HG03571 (cell line): ENCODE results near the gene TCF12.

Source experiments
- ATAC-seq: cut with Tn5 transposase; IDR thresholded peaks from one replicate; pipeline ENCODE4 v1.9.1; 2021; ENCODE audit not compliant: unreplicated experiment

TCF12 gene

DNA sequence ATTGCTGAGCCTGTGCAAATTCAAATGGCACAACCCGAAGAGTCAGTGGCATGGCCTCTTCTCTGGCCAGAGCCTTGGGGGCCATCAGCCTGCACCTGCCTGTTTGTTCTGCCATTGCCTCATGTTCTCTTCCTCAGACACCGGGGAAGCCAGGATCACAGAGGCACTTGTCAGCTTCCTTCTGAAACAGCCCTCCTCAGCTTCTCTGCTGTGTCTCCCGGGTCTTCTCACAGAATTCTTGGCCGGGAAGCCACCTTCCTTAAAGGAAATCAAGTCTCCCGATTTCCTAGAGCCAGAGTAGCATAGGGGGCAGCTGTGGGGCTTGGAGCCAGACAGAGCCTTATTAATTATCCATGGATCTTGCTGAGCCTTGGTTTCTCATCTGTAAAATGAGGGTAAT lies 410.5 kb downstream of the TCF12 start:
- no peak for ATAC-seq

DNA sequence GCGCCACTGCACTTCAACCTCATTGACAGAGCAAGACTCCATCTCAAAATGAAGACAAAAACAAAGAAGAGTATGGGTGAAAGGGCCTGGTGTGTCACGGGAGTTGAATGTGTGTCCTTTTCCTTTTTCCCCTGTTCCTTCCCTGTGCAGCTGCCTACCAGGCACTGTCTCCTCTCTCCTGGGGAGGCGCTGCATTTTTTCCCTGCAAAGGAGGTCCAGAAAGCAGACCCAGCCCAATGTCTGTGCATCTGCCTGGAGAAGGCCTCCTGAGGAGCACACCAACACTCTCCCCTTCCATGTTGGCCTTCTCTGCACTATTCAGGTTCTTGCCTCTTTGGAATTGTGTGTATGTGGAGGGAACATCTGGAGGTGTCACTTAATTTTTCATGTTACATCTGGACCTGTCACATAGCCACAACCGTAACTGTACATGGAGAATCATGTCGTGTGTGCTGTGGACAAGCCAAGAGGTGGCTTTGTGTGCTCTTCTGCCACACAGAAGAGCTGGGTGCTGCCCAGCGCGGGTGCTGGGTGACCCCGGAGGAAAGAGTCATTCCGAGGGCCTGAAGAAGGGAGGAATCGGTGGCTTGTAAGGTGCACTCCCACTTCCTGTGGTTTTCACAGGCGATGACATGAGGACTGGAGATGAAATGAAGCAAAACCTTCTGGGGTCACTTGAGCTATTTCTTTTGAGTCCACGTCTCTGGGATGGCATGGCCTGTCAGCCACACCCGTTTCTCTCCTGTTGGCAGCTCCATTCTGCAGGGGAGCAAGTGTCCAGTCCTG lies 411.3 kb downstream of the TCF12 start:
- ATAC-seq, result no peak

DNA sequence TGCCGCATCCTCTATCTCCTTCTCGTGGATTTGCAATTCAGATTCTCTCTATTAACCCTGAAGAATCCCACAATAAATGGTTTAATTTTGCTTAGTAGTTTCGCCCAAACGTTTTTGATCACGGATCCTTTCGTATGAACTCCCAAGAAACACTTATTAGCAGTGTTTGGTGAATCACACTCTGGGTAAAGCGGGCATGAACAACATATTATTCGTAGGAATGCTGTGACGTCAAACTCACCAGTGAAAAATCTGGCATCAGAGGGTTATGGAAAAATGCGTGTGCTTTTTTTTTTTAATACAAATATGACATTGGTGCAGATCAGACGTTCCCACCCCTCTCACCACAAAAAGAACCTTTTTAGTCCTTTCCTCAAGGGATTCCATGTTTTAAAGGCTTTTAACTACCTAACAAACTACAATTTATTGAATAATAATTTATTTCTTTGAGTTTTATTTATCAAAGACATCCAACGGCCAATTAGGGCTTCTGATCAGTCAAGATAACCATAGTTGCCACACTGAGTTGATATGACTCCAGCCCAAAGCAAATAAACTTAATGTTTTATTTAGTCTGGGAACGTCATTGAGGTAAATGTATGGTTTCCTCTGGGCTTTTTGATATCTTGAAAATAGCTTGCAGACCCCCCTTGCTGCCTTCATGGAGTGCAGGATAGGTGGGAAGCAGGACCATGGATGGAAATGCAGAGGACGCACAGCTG lies 412.3 kb downstream of the TCF12 start:
- no peak for ATAC-seq

DNA sequence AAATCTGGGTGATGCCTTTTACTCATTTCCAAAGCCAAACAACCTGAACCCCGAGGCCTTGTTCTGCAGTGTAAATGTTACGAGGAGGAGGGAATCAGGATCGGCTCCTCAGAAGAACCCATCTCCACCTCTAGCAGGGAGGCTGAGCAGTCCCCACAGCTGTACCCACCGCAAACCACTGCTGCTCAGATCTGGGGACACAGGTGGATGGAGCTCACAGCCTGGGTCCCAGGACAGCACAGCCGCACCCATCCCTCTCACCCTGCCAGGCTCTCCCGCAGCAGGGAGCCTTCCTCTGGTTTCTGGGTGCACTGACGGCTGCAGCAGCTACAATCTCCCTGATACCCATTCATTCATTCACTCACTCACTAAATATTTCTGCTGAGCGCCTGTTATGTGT lies 413.9 kb downstream of the TCF12 start:
- no peak for ATAC-seq

DNA sequence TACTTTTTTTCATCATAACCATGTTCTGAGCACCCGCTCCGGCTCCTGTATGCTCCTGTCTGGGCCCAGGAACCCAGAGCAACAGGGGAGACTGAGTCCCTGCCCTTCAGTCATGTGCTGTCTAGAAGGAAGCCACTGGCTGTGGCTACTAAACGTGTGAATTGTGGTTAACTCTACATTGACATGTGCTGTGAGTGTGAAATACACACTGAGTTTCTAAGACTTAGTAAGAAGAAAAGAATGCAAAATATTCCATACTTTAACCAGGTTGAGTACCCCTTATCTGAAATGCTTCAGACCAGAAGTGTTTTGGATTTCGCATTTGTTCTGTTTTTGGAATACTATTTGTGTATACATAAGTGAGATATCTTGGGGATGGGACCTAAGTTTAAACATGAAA lies 415.0 kb downstream of the TCF12 start:
- ATAC-seq, result no peak

DNA sequence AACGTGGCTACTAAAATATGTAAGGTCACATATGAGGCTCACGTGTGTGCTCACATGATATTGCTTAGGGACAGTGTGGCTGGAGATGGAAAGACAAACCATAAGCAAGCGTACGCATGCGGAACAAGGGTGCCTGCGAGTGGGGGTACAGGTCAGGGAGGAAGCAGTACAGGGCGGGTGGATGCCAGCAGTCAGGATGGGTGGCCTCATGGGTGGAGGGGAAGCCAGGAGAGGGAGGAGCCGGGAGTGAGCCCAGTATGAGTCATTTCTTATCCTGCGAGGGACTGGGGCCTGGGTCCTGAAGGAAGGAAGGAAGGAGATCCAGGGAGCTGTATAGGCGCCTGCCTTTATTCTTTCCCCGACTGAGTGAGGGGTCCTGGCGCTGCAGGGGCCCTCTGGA lies 415.8 kb downstream of the TCF12 start:
- no peak for ATAC-seq

DNA sequence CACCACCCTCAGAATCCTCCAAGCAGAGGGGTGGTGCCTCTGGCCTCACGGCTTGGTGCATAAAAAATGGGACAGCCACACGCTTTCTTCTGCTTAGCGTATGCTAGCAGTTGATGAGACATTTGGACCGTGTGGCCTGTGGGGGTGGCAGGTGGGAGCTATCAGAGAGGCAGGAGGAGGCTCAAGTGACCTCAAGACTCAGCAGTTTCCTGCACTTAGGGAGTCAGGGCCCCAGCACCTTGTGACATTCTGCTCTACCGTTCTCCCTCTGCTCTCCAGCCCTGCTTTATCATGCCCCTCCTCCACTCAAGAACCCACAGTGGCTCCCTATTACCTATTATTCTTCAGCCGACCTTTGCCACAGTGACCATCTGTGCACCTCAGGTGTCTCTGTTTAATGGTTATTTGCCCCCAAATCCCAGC lies 416.9 kb downstream of the TCF12 start:
- no peak for ATAC-seq

DNA sequence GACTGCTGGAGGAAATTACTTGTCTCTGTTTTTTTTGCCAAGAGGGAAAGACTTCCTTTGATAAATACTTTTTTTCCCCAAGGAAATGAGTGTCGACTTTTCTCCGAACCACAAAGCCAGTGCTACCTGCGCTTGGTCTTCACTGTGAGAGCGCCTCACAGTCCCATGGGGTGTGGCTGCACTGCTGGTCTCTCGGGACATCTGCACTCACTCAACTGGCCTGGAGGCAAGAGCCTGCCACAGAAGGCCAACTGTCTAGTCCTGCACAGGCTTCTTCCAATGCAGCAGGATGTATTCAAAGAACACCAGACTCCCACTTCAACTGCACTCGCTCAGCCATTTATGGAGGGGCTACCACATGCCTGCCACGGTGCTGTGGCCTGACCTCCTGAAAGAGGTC lies 417.3 kb downstream of the TCF12 start:
- no peak for ATAC-seq

DNA sequence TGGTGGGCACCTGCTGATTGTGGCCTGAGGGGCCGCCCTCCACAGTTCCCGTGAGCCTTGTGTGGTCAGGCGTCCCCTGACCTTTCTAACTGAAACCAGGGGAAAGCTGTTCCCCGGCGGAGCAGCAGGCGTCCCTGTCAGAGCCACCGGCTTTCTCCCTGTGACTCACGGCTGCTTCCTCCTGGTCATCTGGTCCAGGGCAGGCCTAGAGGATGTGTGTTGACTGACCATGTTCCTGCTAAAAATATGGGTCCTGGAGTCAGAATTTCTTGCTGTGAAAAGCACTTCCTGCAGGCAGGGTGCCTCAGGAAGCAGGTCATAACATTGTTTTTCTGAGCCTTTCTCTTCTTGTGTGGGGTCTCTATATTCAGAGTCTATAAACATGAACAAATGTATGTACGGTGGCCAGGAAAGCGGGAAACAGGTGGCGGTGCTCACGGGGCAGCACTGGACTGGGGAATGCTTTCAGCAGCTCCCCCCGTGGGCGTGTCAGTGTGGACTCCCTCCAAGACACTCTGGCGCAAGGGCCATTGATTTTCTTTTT lies 419.5 kb downstream of the TCF12 start:
- no peak for ATAC-seq

DNA sequence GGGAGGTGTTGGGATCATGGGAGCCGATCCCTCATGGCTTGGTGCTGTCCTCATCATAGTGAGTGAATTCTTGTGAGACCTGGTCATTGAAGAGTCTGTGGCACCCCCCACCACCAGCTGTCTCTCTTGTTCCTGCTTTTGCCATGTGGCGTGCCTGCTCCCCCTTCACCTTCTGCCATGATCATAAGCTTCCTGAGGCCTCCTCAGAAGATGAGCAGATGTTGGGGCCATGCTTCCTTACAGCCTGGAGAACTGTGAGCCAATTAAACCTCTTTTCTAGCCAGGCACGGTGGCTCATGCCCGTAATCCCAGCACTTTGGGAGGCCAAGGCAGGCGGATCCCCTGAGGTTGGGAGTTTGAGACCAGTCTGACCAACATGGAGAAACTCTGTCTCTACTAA lies 420.9 kb downstream of the TCF12 start:
- no peak for ATAC-seq
